ENCODE data around the gene CDC20B.
"Not testable (repeated sequence)": the region's sequence is repeated elsewhere in the genome, so short reads cannot be mapped to it uniquely, and the experiment has no call there.

CDC20B gene

DNA sequence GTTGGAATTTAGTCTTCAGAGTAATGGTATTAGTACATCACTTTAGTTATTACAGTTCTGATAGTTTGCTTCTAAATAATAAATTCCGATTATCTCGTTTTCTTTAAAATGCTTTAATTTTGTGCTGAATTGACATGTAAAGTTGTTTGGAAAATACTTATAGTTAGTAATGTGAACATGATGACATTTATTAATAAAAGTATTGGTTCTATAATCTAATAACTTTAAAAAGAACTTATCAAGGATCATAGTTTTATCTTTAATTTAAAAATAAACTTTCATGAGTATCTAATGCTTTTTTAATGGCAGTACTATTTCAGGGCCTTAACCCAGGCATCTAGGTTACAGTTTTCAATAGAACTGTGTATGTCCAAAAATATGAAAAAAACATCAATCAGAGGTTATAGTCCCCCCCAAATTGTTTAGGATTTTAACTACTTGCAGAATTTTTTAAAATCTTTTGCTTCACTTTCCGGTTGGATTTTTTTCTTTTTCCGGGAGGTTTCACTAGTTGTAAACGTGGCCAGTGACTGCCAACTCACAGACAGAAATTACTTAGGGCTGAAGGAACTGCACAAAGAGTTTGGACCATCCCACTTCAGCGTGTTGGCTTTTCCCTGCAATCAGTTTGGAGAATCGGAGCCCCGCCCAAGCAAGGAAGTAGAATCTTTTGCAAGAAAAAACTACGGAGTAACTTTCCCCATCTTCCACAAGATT, 12.3 kb downstream of the CDC20B start:
- DNase-seq (ENCODE audit: low spot score), result no peak

DNA sequence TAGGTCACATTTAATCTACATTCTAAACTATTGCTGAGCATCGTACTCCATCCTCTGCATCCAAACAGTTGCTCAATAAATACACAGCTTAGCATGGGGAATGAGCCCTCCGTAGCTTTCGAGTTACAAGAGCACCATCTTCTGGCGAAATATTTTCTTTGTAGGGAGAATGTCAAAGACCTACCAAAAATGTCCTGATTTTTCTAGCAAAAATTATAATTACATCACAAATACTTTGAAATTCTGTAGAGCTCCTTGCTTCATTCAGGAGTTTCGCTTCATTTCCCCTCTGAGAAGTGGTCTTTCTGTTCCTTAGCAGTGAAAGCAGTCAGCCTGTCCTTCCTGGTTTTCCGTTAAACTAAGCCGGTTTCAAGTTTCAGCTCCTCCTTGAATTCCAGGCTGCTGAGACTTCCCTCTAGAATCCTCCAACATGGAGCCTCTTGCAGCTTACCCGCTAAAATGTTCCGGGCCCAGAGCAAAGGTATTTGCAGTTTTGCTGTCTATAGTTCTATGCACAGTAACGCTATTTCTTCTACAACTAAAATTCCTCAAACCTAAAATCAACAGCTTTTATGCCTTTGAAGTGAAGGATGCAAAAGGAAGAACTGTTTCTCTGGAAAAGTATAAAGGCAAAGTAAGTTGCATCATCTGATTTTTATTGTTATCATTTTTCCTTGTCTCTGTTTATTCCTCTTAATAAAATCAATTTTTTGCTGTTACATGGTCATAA, 13.0 kb downstream of the CDC20B start, which contains the start of gene GPX8:
GPX8 (plus strand) TSS at position 409 of the 730 bp plus-strand sequence; CDS start at position 431, 22 bp downstream.
- peak; percentile 50 for DNase-seq (ENCODE audit: low spot score)

DNA sequence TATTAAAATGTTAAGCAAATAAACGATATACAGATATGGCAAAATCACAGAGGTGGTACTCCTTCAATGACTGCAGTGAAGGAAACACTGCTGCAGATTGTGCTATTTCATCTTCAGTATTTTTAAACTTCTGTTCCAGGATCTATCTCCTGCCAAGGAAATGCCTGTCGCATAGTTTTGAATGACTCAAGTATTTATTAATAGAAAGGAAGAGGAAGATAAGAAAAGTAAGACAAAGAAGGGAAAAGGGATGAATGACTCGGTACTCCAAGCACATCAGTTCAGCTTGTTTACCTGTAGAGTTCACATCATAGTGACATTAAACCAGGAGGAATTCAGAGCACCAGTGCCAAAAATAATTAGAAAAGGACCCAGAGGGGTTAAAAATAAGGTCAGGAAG, 18.1 kb downstream of the CDC20B start:
- no peak for DNase-seq (ENCODE audit: low spot score)

DNA sequence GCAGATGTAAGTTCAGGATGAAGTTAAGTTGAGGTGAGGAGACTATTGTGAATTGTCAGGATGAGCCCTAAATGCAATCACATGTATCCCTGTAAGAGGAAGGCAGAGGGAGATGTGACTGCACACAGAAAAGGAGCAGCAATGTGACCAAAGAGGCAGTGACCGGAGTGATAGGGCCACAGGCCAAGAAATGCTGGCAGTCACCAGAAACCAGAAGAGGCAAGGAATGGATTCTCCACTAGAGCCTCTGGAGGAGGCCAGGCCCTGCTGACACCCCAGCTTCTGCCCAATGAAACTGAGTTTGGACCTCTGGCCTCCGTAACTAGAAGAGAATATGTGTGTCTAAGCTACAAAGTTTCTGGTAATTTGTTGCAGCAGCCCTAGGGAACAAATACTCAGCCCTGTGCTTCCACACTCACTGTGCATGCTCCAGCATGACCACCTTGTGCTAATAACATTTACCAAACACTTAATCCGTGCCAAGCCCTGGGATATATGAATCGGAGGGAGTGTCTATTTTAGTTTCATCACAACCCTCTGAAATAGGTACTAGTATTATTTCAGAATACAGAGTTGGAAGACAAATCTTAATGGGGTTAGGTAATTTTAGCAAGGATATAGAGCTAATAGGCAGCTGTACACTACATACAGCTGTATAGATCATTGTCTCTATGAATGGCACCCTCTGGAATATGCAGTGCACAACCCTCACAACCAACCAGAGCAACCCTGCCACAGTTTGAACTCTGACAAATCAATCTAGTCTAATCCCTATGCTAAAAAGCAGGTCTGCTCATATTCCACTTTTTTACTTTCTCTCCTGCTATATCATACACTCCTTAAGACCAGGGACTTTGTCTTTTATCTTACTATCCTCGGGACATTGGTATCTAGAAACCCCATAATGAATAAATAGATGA, 20.8 kb downstream of the CDC20B start:
- no peak for DNase-seq (ENCODE audit: low spot score)

DNA sequence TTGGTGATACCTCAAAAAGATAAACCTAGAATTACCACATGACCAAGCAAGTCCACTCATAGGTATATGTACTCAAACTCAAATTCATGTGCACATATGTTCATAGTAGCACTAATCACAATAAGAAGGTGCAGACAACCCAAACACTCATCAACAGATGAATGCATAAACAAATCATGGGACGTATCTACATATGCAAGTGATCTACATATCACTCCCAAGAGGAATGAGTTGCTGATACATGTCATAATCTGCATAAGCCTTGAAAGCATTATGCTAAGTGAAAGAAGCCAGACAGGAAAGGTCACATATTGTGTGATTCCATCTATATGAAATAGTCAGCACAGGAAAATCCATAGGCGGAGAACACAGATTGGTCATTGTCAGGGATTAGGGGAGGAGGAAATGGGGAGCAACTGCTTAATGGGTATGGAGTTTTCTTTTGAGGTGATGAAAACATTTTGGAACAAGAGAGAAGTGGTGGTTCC, 23.6 kb downstream of the CDC20B start:
- DNase-seq (ENCODE audit: low spot score), result no peak

DNA sequence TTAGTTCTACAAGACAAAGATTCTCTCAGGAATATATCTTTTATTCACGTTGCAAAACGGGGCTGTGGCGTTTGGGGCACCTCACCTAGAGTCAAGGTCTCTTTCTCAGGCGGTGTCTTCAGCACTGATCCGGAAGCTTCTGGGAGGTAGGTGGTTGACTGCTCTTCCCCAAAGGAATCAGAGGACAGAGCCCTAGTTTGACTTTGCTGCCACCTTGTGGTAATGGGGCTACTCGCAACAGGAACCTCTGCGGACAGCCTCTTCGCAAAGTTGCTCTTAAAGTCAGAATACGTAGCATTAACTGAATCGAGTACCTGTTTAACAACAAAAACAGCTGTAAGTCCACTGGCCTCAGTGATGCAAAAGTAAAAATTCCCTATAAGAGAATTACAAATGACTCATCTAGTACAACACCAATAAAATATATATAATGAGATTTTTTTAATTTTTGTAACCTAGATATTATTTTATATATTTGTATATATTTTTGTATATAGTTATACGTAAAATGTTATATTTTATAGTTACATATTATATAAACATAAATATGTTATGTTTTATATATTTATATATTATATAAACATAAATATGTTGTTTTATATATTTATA, 26.3 kb downstream of the CDC20B start:
- DNase-seq (ENCODE audit: low spot score), result peak; percentile 85

DNA sequence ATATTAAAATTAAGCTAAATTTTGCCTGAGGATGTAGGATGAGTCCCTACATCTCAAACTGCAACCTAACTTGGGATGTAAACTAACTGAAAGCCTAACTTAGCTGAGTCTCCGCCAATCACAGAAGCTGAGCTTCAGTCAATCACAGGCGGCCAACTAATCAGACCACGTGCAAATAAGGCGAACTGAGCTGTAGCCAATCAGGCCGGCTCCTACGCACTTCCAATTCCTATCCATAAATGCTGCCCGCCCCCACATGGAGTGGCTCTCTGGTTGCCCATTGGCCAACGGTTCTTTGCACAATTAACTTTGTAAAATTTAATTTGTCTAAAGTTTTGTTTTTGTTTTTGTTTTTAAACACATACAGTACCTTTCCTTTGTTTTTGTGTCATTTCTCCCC, 26.9 kb downstream of the CDC20B start:
- no peak for DNase-seq (ENCODE audit: low spot score)

DNA sequence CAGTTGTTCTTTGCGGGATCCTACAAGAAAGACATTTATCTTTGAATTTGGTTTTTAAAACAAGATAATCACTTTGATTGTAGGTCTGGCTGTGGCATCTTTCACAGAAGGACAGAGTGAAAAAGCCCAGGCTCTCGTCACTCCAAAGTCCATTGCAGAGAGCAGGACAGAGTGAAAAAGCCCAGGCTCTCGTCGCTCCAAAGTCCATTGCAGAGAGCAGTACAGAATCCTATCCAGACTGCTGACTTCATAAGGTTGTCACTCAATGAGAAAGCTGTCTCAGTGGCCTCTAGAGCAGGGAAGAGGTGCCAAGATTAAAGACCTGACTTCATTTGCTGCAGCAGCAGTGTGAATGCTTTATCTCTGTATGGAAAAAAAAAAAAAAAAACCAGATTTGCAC, 29.4 kb downstream of the CDC20B start:
- no peak for DNase-seq (ENCODE audit: low spot score)

DNA sequence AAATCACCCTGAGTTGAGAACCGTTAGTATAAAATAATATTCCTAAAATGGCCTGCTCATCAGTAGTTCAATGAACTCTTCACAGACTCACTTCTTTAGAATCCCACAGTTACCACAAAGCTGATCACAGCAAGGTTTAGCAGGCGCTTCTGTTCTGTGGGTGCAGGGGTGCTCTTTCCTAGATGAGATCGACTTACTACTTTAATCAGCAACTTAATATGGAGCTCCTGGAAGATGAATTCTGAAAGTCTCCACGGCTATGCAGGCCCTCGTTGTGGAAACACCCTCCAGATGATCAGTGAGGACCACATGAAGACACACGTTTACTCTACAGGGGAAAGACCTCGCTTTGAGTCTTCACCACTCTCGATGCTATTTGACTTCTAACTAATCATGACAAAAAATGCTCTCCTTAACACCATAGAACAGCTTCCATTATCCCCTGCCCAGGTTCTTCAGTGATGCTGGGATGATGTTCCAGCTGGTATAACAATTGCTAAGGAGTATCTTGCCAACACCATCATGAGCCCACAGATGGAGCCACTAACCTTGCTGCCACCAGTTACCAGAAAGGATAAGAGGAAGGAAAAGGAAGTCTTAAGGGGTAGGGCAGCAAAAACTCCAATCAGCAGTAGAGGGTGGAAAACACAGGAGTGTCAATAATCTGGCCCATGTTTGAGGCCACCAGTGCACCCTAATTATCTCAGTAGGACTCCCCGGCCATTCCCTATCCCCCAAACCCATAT, 30.9 kb downstream of the CDC20B start:
- DNase-seq (ENCODE audit: low spot score), result no peak

DNA sequence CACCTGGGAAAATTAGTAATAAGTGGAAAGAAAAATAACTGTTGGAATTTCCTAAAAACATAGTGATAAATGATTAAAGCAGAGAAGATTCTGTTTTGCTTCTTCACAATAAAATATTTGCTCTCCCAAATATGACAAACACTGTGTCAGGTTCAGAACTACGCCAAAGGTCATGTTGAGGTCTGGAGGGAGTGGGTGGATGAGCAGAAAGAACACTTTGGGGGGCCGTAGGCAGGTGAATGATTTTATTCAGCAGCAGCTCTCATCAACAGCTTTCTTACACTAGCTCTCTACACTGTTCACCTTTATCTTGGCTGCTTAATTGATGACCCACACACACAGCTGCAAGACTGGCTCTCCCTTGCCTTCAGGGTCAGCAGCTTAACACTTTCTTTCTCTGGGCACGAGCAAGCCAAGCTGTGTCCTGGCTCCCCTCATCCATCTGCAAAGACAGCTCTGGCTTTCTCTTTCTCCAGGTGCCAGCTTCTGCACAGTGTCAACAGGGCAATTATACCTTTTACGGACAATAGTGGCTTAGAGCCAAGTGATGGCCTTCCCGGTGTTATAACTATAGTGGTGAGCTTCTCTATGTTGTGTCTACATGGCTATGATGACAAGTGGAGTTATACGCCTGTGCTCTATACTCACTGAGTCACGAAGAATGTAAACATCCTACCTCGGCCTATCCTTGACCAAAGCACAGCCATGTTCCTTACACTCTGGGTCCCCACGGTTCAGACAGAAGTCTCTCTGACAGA, 31.9 kb downstream of the CDC20B start:
- DNase-seq (ENCODE audit: low spot score), result no peak

DNA sequence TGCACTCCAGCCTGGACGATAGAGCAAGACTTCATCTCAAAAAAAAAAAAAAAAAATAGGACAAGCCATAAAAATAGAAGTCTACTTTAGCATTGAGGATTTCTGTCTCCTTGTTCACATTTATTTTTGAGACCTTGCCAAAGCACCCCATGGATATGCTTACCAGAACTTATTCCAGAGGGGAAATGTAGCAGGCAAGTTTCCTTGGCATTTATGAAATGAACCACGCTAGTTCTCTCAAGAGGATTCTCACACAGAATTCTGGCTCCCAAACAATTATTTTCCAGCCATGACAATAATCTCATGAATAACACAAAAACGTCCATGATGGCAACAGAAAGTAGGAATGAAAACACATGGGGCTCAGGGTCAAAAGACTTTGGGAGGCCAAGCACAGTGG, 36.5 kb downstream of the CDC20B start:
- DNase-seq (ENCODE audit: low spot score), result peak; percentile 2

DNA sequence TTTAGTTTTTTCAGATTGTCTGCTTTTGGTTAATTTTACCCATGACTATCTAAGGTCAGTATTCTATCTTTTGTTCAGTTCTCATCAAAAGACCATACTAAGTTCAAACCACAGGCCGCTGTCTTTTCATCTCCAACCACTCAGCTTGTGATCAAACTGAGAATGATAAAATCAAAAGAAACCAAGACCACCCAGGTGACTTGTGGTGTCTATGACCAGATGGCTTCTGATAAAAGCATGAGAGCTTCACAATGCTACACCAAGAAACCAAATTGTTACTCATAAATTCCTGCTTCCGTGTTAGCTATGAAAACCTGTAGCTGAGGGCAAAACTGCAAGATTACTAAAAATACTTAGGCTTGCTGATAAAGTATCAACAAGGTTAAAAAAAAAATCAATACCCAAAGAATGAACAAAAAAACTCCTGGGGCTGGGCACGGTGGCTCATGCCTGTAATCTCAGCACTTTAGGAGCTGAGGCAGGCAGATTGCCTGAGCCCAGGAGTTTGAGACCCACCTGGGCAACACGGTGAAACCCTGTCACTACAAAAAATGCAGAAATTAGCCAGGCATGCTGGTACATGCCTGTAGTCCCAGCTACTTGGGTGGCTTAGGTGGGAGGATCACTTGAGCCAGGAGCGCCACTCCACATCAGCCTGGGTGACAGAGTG, 38.8 kb downstream of the CDC20B start:
- DNase-seq (ENCODE audit: low spot score), result no peak

DNA sequence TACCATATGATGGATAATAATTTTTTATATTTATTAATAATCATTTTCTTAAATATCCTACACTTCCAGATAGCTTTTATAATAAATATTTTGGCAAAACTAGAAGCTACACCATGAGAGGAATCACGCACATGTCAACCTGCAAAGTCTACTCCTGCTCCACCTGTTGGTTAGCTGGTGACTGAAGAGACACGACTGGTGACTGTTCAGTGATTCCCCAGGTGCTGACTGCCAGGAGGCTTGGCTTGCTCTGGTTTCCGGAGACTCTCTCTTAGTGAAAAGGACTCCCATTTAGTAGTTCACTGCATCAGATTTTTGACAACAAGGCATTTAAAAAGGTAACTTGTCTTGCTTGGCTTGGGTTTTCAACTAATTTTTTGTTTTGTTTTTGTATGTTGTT, 49.6 kb downstream of the CDC20B start:
- DNase-seq (ENCODE audit: low spot score), result no peak

DNA sequence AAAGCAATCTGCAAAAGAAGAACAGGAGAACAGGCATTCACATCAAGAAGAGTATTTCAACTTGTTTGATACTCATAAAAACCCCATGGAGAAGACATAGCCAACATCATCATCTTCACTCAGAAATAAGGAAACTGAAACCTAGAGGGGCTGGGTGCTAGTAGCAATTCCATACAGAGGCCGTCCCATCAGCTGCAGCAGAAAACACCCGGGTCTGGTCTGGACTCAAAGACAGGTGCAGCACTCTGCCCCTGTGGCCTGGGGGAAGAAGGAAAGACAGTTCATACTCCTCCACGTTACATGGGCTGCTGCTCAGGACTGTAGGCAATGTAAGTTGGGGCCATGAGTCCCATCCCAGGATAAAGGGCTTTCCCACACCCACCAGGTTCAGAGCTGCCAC, 58.9 kb downstream of the CDC20B start:
- DNase-seq (ENCODE audit: low spot score), result no peak

DNA sequence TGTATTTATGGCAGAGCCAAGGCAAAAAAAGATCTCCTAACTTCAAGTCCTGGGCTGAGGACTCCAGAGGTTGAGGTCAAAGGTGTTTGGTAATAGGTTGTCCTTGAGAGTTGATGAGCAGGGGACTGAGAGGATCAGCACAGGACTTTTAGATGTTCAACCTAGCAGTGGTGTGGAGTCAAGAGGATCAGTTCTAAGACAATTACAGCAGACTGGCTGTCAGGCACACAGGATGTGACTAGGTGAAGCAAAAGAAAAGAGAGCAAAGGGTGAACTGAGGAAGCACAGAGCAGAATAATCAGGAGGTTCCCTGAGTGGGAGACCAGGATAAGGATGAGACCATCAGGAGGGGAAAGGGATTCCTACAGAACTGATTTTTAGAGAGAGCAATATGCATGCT, 59.6 kb downstream of the CDC20B start:
- no peak for DNase-seq (ENCODE audit: low spot score)

DNA sequence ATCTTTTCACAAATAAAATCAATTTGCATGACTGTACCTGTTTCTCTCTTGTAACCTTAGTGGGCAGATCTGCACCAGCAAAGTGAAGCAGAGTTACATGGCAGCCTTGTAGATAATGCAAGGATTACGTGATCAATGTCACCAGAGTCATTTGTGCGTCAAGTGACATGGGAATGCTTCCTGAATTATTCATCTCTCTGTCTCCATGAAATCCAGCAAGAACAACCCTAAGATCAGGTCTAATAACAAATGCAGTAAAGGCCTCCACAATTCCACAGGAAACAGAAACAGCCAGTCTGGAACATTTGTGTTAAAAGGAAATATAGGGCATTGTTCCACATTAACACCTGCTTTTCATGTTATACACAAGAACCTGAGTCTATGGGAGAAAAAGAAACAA, 62.8 kb downstream of the CDC20B start:
- DNase-seq (ENCODE audit: low spot score), result no peak

DNA sequence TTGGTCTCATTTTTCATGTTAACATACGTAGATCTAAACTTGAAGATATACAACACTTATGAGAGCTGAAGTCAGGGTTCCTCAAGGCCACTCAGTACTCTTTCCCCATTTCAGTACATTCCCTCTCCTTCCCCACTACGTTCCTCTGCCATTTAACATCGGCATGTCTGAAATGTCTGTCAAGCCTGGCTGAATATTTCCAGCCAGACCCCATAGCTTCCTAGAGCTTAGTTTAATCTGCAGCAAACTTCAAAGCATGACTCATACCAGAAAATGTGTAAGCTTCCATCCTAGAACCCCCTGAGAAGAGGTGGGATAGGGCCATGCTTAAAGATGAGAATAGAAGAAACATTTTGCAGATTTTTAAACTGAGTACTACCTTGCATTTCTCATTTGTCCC, 64.3 kb downstream of the CDC20B start:
- no peak for DNase-seq (ENCODE audit: low spot score)

DNA sequence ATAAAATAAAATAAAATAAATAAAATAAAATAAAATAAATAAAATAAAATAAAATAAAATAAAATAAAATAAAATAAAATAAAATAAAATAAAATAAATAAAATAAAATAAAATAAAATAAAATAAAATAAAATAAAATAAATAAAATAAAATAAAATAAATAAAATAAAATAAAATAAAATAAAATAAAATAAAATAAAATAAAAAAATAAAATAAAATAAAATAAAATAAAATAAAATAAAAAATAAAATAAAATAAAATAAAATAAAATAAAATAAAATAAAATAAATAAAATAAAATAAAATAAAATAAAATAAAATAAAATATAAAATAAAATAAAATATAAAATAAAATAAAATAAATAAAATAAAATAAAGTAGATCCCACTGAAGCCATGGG, 67.0 kb downstream of the CDC20B start:
- DNase-seq (ENCODE audit: low spot score), result not testable (repeated sequence)

DNA sequence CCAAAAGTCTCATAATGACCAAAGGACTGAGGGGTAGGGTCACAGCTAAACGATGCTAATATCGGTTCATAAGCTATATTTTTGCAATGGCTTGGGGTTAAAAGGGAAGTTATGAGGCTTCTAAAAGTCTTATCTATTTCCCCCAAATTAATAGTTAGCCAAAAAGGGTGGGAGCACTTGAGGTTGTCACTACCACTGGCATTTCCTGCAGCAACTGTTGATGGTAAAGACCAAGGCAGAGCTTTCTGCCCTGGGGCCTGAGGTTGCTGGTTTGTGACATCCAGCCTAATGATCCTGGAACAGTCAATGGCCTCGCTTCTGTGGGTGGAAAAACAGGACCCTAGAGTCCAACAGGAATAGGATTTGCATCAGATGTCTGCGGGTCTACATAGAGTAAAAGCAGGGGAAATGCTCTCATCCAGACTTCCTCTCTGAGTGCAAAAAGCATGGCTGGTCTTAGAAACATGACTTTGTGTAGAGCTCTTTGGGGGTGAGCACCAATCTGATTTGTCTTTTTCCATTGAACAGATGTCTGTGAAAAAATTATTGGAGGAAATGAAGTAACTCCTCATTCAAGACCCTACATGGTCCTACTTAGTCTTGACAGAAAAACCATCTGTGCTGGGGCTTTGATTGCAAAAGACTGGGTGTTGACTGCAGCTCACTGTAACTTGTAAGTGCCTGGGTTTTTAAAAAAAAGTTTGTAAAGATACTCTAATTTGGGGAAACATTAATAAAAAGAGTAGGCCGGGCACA, 67.9 kb downstream of the CDC20B start:
- no peak for DNase-seq (ENCODE audit: low spot score)
